ENCODE data around the gene TTC19.

- TF ChIP-seq CTCF (IDR thresholded peaks at IDR 0.05) (no peak), EP300 (IDR thresholded peaks at IDR 0.05) (no peak), POLR2A (IDR thresholded peaks at IDR 0.05) (no peak), POLR2AphosphoS5 (IDR thresholded peaks at IDR 0.05) (no peak)
These were observed 27.7 kb upstream of the TTC19 start for GRCh38 chr17:15971882-15972281.
